ENCODE measurements around the gene SCMH1. TPM values are rescaled to one million over a fixed set of nuclear protein-coding genes. Genes with fewer than 3 reads are reported as not detected.

Gene SCMH1
- polyA plus RNA-seq, 1 of the 3 experiments (the other 2 are of a cell fraction), result 38.5 TPM

DNA sequence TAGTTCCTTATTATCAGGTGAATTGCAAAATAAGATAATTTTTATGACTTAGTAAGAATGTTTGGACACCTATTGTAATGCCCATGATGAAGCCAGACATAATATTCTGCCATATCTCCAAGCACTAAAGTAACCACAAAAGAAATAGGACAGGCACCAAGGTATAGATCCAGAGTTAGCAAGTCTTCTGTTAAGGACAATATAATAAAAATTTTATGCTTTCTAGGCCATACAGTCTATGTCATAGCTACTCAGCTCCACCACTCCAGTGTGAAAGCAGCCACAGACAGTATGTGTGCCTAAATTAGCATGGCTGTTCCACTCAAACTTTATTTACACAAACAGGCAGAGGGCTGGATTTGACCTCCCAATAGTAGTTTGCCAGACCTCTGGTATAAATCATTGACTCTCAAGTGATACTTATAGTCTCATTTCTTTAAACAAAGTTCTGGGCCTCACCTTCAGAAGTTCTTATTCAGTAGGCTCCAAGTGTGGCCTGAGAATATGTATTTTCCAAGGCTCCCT lies 88.3 kb downstream of the SCMH1 start (continued):
- TF ChIP-seq SMC3 (IDR thresholded peaks at IDR 0.05; ENCODE audit: low read depth, low read length) (no peak), IRF3 (IDR thresholded peaks at IDR 0.05; ENCODE audit: low read depth, low read length) (no peak), EP300 (IDR thresholded peaks at IDR 0.05; ENCODE audit: borderline replicate concordance in 1 of 2, low read depth in 1 of 2, low read length in 1 of 2) (no peak), NFIC (IDR thresholded peaks at IDR 0.05; ENCODE audit: borderline replicate concordance) (no peak), YY1 (IDR thresholded peaks at IDR 0.05; ENCODE audit: low read depth) (no peak), RCOR1 (IDR thresholded peaks at IDR 0.05; ENCODE audit: low read length) (no peak)
- TF ChIP-seq, protein P1, sequence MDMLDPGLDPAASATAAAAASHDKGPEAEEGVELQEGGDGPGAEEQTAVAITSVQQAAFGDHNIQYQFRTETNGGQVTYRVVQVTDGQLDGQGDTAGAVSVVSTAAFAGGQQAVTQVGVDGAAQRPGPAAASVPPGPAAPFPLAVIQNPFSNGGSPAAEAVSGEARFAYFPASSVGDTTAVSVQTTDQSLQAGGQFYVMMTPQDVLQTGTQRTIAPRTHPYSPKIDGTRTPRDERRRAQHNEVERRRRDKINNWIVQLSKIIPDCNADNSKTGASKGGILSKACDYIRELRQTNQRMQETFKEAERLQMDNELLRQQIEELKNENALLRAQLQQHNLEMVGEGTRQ (IDR thresholded peaks at IDR 0.05; ENCODE audit: borderline replicate concordance, low read depth, low read length), result no peak

- no peaks in the 10 kb centered on the region for H3K9me3 ChIP-seq
- ChIA-PET POLR2A (no interaction called here), CTCF (interaction anchor here (1.4 to 1.9 kb wide), 2 partner anchors 11 to 29 kb away, joined by 4 to 5 read pairs; no protein-coding TSS in a partner anchor)
- no peak for DNase-seq
- H3K9ac ChIP-seq, result no peak overlapping the region
- H4K20me1 ChIP-seq (ENCODE audit: insufficient read depth), result no peaks in the 10 kb centered on the region; the same call in 1 of the 2 replicates
- no peaks in the 10 kb centered on the region for H3K79me2 ChIP-seq (ENCODE audit: insufficient read depth)
- no peak overlapping the region for H2AFZ ChIP-seq (ENCODE audit: low read depth)
- H3K4me3 ChIP-seq (ENCODE audit: low read depth in 2 of 2, low read length in 1 of 2), result no peak overlapping the region
- peaks cover 31% of the 10 kb centered on the region for H3F3A ChIP-seq (replicated peaks; ENCODE audit: insufficient read depth)
- 46% methylated on average over 1 of the region's 1 CpG for WGBS (ENCODE audit: low lambda C conversion rate)
- no peaks in the 10 kb centered on the region for H3K9me2 ChIP-seq
- H3K4me1 ChIP-seq (ENCODE audit: control insufficient read depth in 1 of 2, insufficient read depth in 2 of 2, low read depth in 1 of 2, low read length in 1 of 2), result peaks cover 3 to 19% of the 10 kb centered on the region in 2 experiments; a peak in 3 of 4 replicates
- H3K36me3 ChIP-seq (replicated peaks in 1 of 2; ENCODE audit: control insufficient read depth in 1 of 2, insufficient read depth in 2 of 2, low read length in 1 of 2), result peaks cover 18 to 31% of the 10 kb centered on the region in 2 experiments
- no peaks in the 10 kb centered on the region for H3K27me3 ChIP-seq (ENCODE audit: insufficient read depth)
- H3K4me2 ChIP-seq, result no peak overlapping the region
- peak overlapping the region in 1 of 2 experiments; percentile 59; a peak in 2 of 4 replicates for H3K27ac ChIP-seq (ENCODE audit: low read depth in 2 of 2, low read length in 1 of 2)
- TF ChIP-seq FOSL2 (IDR thresholded peaks at IDR 0.05; ENCODE audit: borderline replicate concordance, low read depth), result peak; percentile 55; the same call in 1 of the 2 replicates
- no peak for TF ChIP-seq TEAD4 (IDR thresholded peaks at IDR 0.05; ENCODE audit: borderline replicate concordance, insufficient read depth)
- TF ChIP-seq IRF3 (IDR thresholded peaks at IDR 0.05; ENCODE audit: low read depth, low read length), result no peak
- TF ChIP-seq FOXM1 (IDR thresholded peaks at IDR 0.05; ENCODE audit: low read depth), result no peak
- TF ChIP-seq TAF1 (IDR thresholded peaks at IDR 0.05; ENCODE audit: borderline replicate concordance, low read depth, low read length), result no peak
- no peak for TF ChIP-seq RXRA (IDR thresholded peaks at IDR 0.05; ENCODE audit: borderline replicate concordance, low read depth)
- TF ChIP-seq TCF12 (IDR thresholded peaks at IDR 0.05), result peak; percentile 45
- no peak for TF ChIP-seq SIN3A (IDR thresholded peaks at IDR 0.05; ENCODE audit: borderline replicate concordance, low read depth, low read length)
- TF ChIP-seq GABPA (IDR thresholded peaks at IDR 0.05; ENCODE audit: low read depth), result no peak
- TF ChIP-seq MXI1 (IDR thresholded peaks at IDR 0.05; ENCODE audit: low read depth, low read length), result no peak
- no peak for TF ChIP-seq MEF2A (IDR thresholded peaks at IDR 0.05; ENCODE audit: borderline replicate concordance, low read depth)
- TF ChIP-seq, protein P2, sequence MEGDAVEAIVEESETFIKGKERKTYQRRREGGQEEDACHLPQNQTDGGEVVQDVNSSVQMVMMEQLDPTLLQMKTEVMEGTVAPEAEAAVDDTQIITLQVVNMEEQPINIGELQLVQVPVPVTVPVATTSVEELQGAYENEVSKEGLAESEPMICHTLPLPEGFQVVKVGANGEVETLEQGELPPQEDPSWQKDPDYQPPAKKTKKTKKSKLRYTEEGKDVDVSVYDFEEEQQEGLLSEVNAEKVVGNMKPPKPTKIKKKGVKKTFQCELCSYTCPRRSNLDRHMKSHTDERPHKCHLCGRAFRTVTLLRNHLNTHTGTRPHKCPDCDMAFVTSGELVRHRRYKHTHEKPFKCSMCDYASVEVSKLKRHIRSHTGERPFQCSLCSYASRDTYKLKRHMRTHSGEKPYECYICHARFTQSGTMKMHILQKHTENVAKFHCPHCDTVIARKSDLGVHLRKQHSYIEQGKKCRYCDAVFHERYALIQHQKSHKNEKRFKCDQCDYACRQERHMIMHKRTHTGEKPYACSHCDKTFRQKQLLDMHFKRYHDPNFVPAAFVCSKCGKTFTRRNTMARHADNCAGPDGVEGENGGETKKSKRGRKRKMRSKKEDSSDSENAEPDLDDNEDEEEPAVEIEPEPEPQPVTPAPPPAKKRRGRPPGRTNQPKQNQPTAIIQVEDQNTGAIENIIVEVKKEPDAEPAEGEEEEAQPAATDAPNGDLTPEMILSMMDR (IDR thresholded peaks at IDR 0.05), result no peak
- TF ChIP-seq USF1 (IDR thresholded peaks at IDR 0.05; ENCODE audit: borderline replicate concordance, low read depth), result no peak
- TF ChIP-seq PBX3 (IDR thresholded peaks at IDR 0.05), result peak; percentile 41; the same call in 1 of the 2 replicates
- no peak for TF ChIP-seq RCOR1 (IDR thresholded peaks at IDR 0.05; ENCODE audit: low read length)
- TF ChIP-seq GATA2 (CRISPR knock-in tag; IDR thresholded peaks at IDR 0.05), result no peak
- TF ChIP-seq, protein P3, sequence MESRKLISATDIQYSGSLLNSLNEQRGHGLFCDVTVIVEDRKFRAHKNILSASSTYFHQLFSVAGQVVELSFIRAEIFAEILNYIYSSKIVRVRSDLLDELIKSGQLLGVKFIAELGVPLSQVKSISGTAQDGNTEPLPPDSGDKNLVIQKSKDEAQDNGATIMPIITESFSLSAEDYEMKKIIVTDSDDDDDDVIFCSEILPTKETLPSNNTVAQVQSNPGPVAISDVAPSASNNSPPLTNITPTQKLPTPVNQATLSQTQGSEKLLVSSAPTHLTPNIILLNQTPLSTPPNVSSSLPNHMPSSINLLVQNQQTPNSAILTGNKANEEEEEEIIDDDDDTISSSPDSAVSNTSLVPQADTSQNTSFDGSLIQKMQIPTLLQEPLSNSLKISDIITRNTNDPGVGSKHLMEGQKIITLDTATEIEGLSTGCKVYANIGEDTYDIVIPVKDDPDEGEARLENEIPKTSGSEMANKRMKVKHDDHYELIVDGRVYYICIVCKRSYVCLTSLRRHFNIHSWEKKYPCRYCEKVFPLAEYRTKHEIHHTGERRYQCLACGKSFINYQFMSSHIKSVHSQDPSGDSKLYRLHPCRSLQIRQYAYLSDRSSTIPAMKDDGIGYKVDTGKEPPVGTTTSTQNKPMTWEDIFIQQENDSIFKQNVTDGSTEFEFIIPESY (IDR thresholded peaks at IDR 0.05; ENCODE audit: borderline replicate concordance, low read depth), result no peak
Measured at GRCh38 chr1:41152622-41153044, 89.5 kb downstream of the SCMH1 start.

All from SK-N-SH (cell line).